Lower leg skin (tissue), 4 donors: ENCODE results near the gene ZNF879. TPM values are rescaled to one million over a fixed set of nuclear protein-coding genes. Genes with fewer than 3 reads are reported as not detected.

Source experiments
- DNase-seq, 2 donors: peaks; one replicate each; pipeline ENCODE4 v3.0.0-alpha.2; 2019; ENCODE audit warnings: low spot score in 2 of 2
- H3K4me3 ChIP-seq: fragments of 200-600 bp; sonication (generic); 2 replicates; pipeline ENCODE4 v1.5.1; 2017; ENCODE audit warnings: mild to moderate bottlenecking, low read depth; ENCODE audit not compliant: poor library complexity, severe bottlenecking
- CTCF ChIP-seq, 3 donors: fragments of 450-650 bp; IDR thresholded peaks; one replicate each; pipeline ENCODE4 v1.5.1; 2016; ENCODE audit warnings: antibody characterized with exemption in 3 of 3, mild to moderate bottlenecking in 3 of 3, moderate library complexity in 2 of 3
- POLR2A ChIP-seq, 2 donors: fragments of 450-650 bp; IDR thresholded peaks; one replicate each; pipeline ENCODE4 v1.6.1; 2016 to 2017; ENCODE audit warnings: antibody characterized with exemption in 2 of 2, mild to moderate bottlenecking in 1 of 2, moderate library complexity in 1 of 2
- WGBS, 2 donors: methylation state at CpG; one replicate each; pipeline ENCODE4 v1.1.5; 2018; 5-methylcytosine and 5-hydroxymethylcytosine counted together
- intact Hi-C: fragments of 100-400 bp; cut with DNase I; formaldehyde crosslinking; loops from one replicate; pipeline ENCODE4 v1.15.0; 2023; ENCODE audit warnings: low total_unique reads
- total RNA-seq, 4 donors: library from RNA; depleted of rRNA; stranded (reverse); fragments of >200 nt; gene quantifications; one replicate each; pipeline ENCODE4 v1.1.0, GENCODE V29; 2016

ZNF879 gene
- total RNA-seq, 4 donors from 2014 or later, result 0.84 to 8.4 (median 2.7) TPM

GRCh38 chr5:178986326-178986960 lies 37.2 kb upstream of the ZNF879 start:
- WGBS, 2 donors, result 98% methylated on average over 42 of the region's 43 CpGs
- H3K4me3 ChIP-seq, result no peak overlapping the region
- peak in 1 of 2 donors; percentile 76 for DNase-seq
- intact Hi-C loops, result no loop called here
- TF ChIP-seq CTCF (IDR thresholded peaks at IDR 0.05), result no peak
- TF ChIP-seq POLR2A (IDR thresholded peaks at IDR 0.05), result no peak

DNA sequence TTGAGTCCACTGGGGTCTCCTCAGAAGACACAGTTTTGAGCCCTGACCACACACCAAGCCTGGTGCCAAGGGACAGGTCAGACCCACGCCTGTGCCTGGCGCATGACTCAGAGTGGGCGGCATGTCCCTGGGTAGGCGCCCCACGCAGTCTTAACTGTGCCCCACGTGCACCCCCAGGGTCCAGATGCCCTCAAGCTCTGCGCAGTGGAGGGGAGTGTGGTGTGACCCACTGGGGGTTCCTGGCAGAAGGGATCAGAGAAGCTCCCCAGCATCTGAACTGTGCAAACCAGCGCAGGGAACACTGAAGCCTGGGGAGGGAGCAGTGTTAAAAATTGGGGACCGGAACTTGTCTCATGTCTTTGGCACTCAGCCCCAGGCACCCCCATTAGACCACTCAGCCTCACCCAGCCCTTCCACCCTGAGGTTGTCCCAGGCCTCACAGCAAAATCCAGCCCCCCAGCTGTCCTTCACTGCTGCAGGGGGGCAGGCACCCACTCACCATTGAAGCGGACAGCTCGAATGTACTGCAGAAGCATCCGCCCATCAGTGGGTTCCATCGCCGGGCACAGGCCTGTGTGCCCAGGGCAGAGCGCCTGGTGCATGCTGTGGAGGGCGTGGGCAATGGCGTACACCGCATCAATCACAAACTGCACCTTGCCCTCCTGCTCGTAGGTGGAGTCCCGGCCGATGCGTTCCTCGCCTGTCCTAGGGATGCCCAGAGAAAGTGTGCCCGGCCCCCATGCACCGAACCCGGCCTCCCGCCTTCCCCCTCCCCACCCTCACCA lies 35.0 kb upstream of the ZNF879 start:
- DNase-seq, result peak in 1 of 2 donors; percentile 50
- intact Hi-C loops, result no loop called here
- 91 to 92% methylated on average over 19 to 27 of the region's 27 CpGs for WGBS, 2 donors
- TF ChIP-seq CTCF (IDR thresholded peaks at IDR 0.05) (no peak), POLR2A (IDR thresholded peaks at IDR 0.05) (no peak)
- no peak overlapping the region for H3K4me3 ChIP-seq

- intact Hi-C loops, result no loop called here
- WGBS, 2 donors, result 88 to 89% methylated on average over 7 of the region's 7 CpGs
- TF ChIP-seq CTCF (IDR thresholded peaks at IDR 0.05), result no peak
- TF ChIP-seq POLR2A (IDR thresholded peaks at IDR 0.05), result no peak
- H3K4me3 ChIP-seq, result no peak overlapping the region
- DNase-seq, result peak in 1 of 2 donors; percentile 48
These were observed 34.3 kb upstream of the ZNF879 start for GRCh38 chr5:178989311-178989710.

DNA sequence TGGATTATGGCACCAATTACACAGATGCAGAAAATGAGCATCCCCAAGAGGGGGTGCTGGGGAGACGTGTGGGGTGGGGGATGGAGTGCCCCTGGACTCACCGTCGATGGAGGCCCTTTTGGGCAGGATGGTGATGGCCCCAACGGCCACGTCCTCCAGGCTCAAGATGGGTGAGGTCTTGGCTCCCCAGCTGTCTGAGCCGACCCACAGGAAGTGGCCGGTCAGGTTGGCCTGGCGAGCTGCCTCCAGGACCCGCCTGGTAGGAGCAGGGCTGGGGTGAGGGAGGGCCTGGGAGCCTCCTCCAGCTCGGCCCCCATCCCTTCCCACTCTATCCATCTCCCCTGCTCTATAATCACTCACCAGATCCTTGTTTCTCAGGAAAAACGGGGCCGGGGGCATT lies 33.1 kb upstream of the ZNF879 start:
- intact Hi-C loops, result no loop called here
- WGBS, 2 donors, result 79 to 87% methylated on average over 8 to 12 of the region's 12 CpGs
- peak in 1 of 2 donors; percentile 68 for DNase-seq

More for the DNA sequence above, 33.1 kb upstream of the ZNF879 start:
- TF ChIP-seq POLR2A (IDR thresholded peaks at IDR 0.05), result no peak
- no peak for TF ChIP-seq CTCF (IDR thresholded peaks at IDR 0.05)
- H3K4me3 ChIP-seq, result no peak overlapping the region
